Kidney (tissue), 14 donors: ENCODE results near the gene PHLPP2. TPM values are rescaled to one million over a fixed set of nuclear protein-coding genes. Genes with fewer than 3 reads are reported as not detected.

Experiments
- DNase-seq, 5 donors: peaks; one replicate each; pipeline ENCODE4 v3.0.0-alpha.2; 2013 to 2020
- FAIRE-seq: peaks from 2 replicates; lab custom pipeline; 2012; peaks lifted over from hg19 to GRCh38; lab: Jason Lieb, UNC
- H3K27ac ChIP-seq, 2 donors: one replicate each; pipeline ENCODE4 v1.7.0; 2013; ENCODE audit warnings: low read depth in 2 of 2, low read length in 2 of 2, inconsistent platforms in 1 of 2
- H3K27me3 ChIP-seq: one replicate; pipeline ENCODE4 v1.7.1; 2013; ENCODE audit warnings: low read length, inconsistent platforms; ENCODE audit not compliant: control insufficient read depth, insufficient read depth
- H3K36me3 ChIP-seq, 3 donors: one replicate each; pipeline versions ENCODE4 v1.7.0 to v1.7.1; 2013; ENCODE audit warnings: low read length in 3 of 3, control low read depth in 1 of 3, inconsistent platforms in 1 of 3; ENCODE audit not compliant: insufficient read depth in 3 of 3, control insufficient read depth in 2 of 3
- H3K4me1 ChIP-seq, 3 donors: one replicate each; pipeline versions ENCODE4 v1.7.0 to v1.7.1; 2013; ENCODE audit warnings: low read length in 3 of 3, inconsistent platforms in 1 of 3, low read depth in 1 of 3; ENCODE audit not compliant: control insufficient read depth in 2 of 3, insufficient read depth in 2 of 3
- H3K4me3 ChIP-seq, 3 donors: one replicate each; pipeline versions ENCODE4 v1.7.0 to v1.8.1; 2013; ENCODE audit warnings: low read length in 3 of 3, control low read depth in 1 of 3, inconsistent platforms in 1 of 3
- H3K9ac ChIP-seq, 3 donors: one replicate each; pipeline versions ENCODE4 v1.7.0 to v1.7.1; 2013; ENCODE audit warnings: low read length in 3 of 3, control low read depth in 1 of 3, inconsistent platforms in 1 of 3
- H3K9me3 ChIP-seq, 3 donors: one replicate each; pipeline versions ENCODE4 v1.7.0 to v1.7.1; 2013; ENCODE audit warnings: low read length in 3 of 3, control low read depth in 1 of 3, inconsistent platforms in 1 of 3; ENCODE audit not compliant: control insufficient read depth in 2 of 3, insufficient read depth in 1 of 3
- intact Hi-C: fragments of 100-400 bp; cut with DNase I; formaldehyde crosslinking; loops from one replicate; pipeline ENCODE4 v1.11.1; 2022
- polyA plus RNA-seq: library from polyadenylated mRNA; stranded (reverse); fragments of 350-450 nt; fragmentation: Illumina TruSeq; extraction: RNeasy Lipid Tissue Mini Kit (QIAGEN cat#74804); gene quantifications from one replicate; pipeline ENCODE4 v1.2.3, GENCODE V29; 2014; ENCODE audit warnings: low read depth, low replicate concordance; ENCODE audit not compliant: insufficient read depth
- total RNA-seq: library from RNA; stranded (reverse); fragmentation: NEBNext Ultra II Directional; extraction: Animal tissue kit (Norgen Biotek cat#: 25700); gene quantifications from one replicate; pipeline ENCODE4 v1.2.1, GENCODE V29; 2021
- TF ChIP-seq, protein P1 (sequence below): IDR thresholded peaks from 3 replicates; pipeline ENCODE4 v1.5.1; 2012; ENCODE audit warnings: mild to moderate bottlenecking, moderate library complexity, borderline replicate concordance; ENCODE audit not compliant: insufficient read depth; ENCODE audit errors: extremely low read depth
- donor health status: control.
- donor health status: control.
- donor health status: control.
- donor health status: control.
- donor health status: control.
- donor health status: DM: yes; HTN: yes; CAD: no.
- donor health status: Normal renal cell carcinoma (clear cell type).

PHLPP2 gene
- total and polyA plus RNA-seq, 2 donors from 2014 or later = 2.8 to 7.1 TPM

DNA sequence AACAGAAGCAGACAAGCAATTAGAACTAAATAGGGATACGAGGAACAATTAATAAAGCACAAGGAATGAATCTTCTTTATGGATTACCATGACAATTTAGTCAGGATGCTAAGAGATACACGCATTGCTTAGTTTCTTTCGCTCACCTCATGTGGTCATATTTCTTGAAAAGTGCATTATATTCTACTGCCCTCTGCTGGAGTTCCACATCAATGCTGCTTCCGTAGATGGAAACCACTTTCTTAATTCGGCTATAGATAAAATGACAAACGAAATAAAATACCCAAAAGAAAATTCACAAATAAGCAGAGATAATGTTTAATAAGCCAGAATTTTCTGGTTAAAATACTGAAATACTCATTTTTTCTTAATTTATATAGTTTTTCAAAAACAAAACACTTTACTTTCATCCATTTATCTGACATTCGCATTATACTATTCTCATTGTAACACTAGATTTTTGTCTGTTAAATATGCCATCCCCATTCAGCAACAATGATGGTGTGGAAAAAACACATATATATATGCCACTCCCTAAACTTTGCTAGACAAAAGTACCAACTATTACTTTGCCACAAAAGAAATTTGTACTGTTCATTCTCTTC lies 22.0 kb upstream of the PHLPP2 start:
- Histone ChIP-seq H3K9me3 (no peaks in the 10 kb centered on the region), H3K27ac (no peak overlapping the region), H3K4me3 (no peak overlapping the region), H3K4me1 (no peaks in the 10 kb centered on the region), H3K36me3 (peaks cover 8 to 39% (median 16%) of the 10 kb centered on the region in 3 donors), H3K27me3 (no peaks in the 10 kb centered on the region), H3K9ac (no peak overlapping the region)
- peak in 2 of 5 donors; percentile 56 to 63 for DNase-seq
- TF ChIP-seq, protein P1, sequence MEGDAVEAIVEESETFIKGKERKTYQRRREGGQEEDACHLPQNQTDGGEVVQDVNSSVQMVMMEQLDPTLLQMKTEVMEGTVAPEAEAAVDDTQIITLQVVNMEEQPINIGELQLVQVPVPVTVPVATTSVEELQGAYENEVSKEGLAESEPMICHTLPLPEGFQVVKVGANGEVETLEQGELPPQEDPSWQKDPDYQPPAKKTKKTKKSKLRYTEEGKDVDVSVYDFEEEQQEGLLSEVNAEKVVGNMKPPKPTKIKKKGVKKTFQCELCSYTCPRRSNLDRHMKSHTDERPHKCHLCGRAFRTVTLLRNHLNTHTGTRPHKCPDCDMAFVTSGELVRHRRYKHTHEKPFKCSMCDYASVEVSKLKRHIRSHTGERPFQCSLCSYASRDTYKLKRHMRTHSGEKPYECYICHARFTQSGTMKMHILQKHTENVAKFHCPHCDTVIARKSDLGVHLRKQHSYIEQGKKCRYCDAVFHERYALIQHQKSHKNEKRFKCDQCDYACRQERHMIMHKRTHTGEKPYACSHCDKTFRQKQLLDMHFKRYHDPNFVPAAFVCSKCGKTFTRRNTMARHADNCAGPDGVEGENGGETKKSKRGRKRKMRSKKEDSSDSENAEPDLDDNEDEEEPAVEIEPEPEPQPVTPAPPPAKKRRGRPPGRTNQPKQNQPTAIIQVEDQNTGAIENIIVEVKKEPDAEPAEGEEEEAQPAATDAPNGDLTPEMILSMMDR = peak; percentile 64
- peak; percentile 78 for FAIRE-seq
- intact Hi-C loops = no loop called here

DNA sequence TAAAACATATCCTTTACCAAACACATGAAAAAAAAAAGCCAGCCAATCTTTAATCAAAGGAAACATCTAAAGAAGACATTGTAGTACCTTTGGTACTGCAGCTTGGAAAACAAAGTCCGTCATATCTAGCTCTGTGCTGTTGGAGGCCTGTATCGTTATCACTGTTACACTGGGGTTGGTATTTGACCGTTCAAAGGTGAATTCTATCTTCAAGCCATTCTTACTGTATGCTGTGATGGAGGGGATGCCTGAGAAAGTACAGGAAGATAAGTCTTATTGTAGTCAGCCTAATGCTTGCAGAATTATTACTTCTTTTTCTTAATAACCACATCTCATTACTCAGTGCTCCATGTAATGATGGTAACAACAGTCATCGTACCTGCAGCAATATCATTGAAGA lies 14.4 kb upstream of the PHLPP2 start:
- Histone ChIP-seq H3K4me1 (no peaks in the 10 kb centered on the region), H3K27me3 (no peaks in the 10 kb centered on the region), H3K27ac (no peak overlapping the region), H3K4me3 (no peak overlapping the region), H3K9me3 (no peaks in the 10 kb centered on the region), H3K9ac (no peak overlapping the region), H3K36me3 (peaks cover 12 to 38% (median 13%) of the 10 kb centered on the region in 3 donors)
- TF ChIP-seq, protein P1 = no peak
- FAIRE-seq (no peak), DNase-seq (no peak)
- intact Hi-C loops = no loop called here

- TF ChIP-seq, protein P1 = no peak
- DNase-seq = no peak
- intact Hi-C loops = no loop called here
Measured at GRCh38 chr16:71737501-71737900, 13.0 kb upstream of the PHLPP2 start.

More at GRCh38 chr16:71737501-71737900, 13.0 kb upstream of the PHLPP2 start:
- no peak for FAIRE-seq
- no peak overlapping the region for H3K4me3 ChIP-seq
- peaks cover 14 to 47% (median 25%) of the 10 kb centered on the region in 3 donors for H3K36me3 ChIP-seq
- H3K27ac ChIP-seq = no peak overlapping the region
- no peaks in the 10 kb centered on the region for H3K4me1 ChIP-seq
- no peak overlapping the region for H3K9ac ChIP-seq
- H3K27me3 ChIP-seq = no peaks in the 10 kb centered on the region
- no peaks in the 10 kb centered on the region for H3K9me3 ChIP-seq
